ENCODE data around the gene WDR86.

DNA sequence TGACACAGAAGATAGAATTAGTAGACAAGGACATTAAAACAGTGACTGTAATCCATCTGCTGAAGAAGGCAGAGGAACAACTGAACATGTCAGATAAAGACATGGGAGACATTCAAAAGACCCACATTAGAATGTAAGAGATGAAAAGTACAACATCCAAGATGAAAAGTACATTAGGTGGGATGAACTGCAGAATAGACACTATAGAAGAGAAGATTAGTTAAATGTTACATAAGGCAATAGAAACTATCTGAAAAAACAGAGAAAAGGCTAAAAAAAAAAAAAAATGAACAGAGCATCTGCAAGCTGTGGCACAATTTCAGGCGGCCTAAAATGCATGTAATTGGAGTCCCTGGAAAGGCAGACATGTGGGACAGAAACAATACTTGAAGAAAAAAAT lies 46.7 kb downstream of the WDR86 start:
- TF ChIP-seq, protein P1, sequence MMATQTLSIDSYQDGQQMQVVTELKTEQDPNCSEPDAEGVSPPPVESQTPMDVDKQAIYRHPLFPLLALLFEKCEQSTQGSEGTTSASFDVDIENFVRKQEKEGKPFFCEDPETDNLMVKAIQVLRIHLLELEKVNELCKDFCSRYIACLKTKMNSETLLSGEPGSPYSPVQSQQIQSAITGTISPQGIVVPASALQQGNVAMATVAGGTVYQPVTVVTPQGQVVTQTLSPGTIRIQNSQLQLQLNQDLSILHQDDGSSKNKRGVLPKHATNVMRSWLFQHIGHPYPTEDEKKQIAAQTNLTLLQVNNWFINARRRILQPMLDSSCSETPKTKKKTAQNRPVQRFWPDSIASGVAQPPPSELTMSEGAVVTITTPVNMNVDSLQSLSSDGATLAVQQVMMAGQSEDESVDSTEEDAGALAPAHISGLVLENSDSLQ (IDR thresholded peaks at IDR 0.05), result no peak
- TF ChIP-seq FOXA1 (IDR thresholded peaks at IDR 0.05) (no peak), L3MBTL2 (conservative IDR thresholded peaks at IDR 0.05) (no peak), SP1 (IDR thresholded peaks at IDR 0.05) (no peak), TARDBP (IDR thresholded peaks at IDR 0.05) (no peak), FOXM1 (IDR thresholded peaks at IDR 0.05; ENCODE audit: borderline replicate concordance) (no peak), LEF1 (IDR thresholded peaks at IDR 0.05; ENCODE audit: borderline replicate concordance) (no peak), FOXK2 (IDR thresholded peaks at IDR 0.05) (no peak), SUZ12 (IDR thresholded peaks at IDR 0.05) (no peak), ARNT (IDR thresholded peaks at IDR 0.05) (no peak)

All from HEK293T (cell line).